HCT116 (cell line): Measurements from ENCODE around the gene DHRS12. TPM values are rescaled to one million over a fixed set of nuclear protein-coding genes. Genes with fewer than 3 reads are reported as not detected.

ENCODE experiments used
- ATAC-seq: fragments of 200-7000 bp; cut with Tn5 transposase; 2 replicates; pipeline ENCODE4 v1.9.1; 2020; ENCODE audit warnings: mild to moderate bottlenecking, moderate library complexity
- BruUV-seq: library from RNA; stranded (reverse); fragments of 400-500 nt; replicated peaks from 2 replicates; lab custom pipeline; 2021; lab: Mats Ljungman, UMichigan
- CTCF ChIA-PET: fragments of 300-600 bp; sonication (Branson Sonifier 250); formaldehyde crosslinking; loops from one replicate; lab custom pipeline; 2021; ENCODE audit warnings: antibody characterized with exemption; lab: Charles Lee
- POLR2A ChIA-PET: fragments of 300-600, 350-600 bp; sonication (Branson Sonifier 250); formaldehyde crosslinking; loops from one replicate; lab custom pipeline; 2021; ENCODE audit warnings: antibody characterized with exemption; lab: Charles Lee
- RAD21 ChIA-PET, 2 experiments: fragments of 300-600 bp; sonication (Branson Sonifier 250); formaldehyde crosslinking; loops; one replicate each; lab custom pipeline; 2023; ENCODE audit warnings: low total read pairs in 2 of 2; ENCODE audit not compliant: uncharacterized antibody in 2 of 2, unreplicated experiment in 2 of 2, low non-redundant PET in 1 of 2; lab: Charles Lee
- DNase-seq: peaks from one replicate; pipeline ENCODE4 v3.0.0-alpha.2; 2010; ENCODE audit warnings: low read depth, low spot score
- H2AFZ ChIP-seq: fragments of 200-600 bp; shearing (Covaris generic), sonication (generic); 2 replicates; pipeline ENCODE4 v1.6.1; 2017; ENCODE audit warnings: low read depth, mixed run types, mixed read lengths, antibody characterized with exemption, low read length; ENCODE audit not compliant: poor library complexity, severe bottlenecking
- H3K27ac ChIP-seq: 2 replicates; pipeline ENCODE4 v1.5.1; 2012; ENCODE audit warnings: low read depth, low read length
- H3K27me3 ChIP-seq: fragments of 200-600 bp; sonication (generic); 2 replicates; pipeline ENCODE4 v1.6.1; 2016; ENCODE audit warnings: mixed run types, low read length, mixed read lengths; ENCODE audit not compliant: insufficient read depth
- H3K36me3 ChIP-seq, 2 experiments: fragments of 200-500 bp in 1 of 2; fragments of 200-600 bp in 1 of 2; sonication (Bioruptor generic) in 1 of 2; sonication (generic) in 1 of 2; 2 replicates each; pipeline versions ENCODE4 v1.5.1 to v1.6.1; 2014 to 2016; ENCODE audit warnings: low read length in 2 of 2, inconsistent platforms in 1 of 2, mixed read lengths in 1 of 2, mixed run types in 1 of 2; ENCODE audit not compliant: insufficient read depth in 2 of 2, control insufficient read depth in 1 of 2
- H3K4me1 ChIP-seq, 2 experiments: fragments of 200-600 bp in 1 of 2; sonication (generic) in 1 of 2; 2 replicates each; pipeline versions ENCODE4 v1.5.1 to v1.6.1; 2012 to 2017; ENCODE audit warnings: low read length in 2 of 2, inconsistent platforms in 1 of 2, mild to moderate bottlenecking in 1 of 2, mixed read lengths in 1 of 2, mixed run types in 1 of 2, moderate library complexity in 1 of 2; ENCODE audit not compliant: insufficient read depth in 2 of 2, control insufficient read depth in 1 of 2
- H3K4me2 ChIP-seq: fragments of 200-600 bp; sonication (generic); 2 replicates; pipeline ENCODE4 v1.6.1; 2017; ENCODE audit warnings: mixed run types, low read length, mixed read lengths
- H3K4me3 ChIP-seq, 2 experiments: fragments of 200-600 bp in 1 of 2; sonication (generic) in 1 of 2; replicated peaks in 1 of 2; 2 replicates each; pipeline ENCODE4 v1.5.1; 2011 to 2016; ENCODE audit warnings: low read length in 2 of 2, control low read depth in 1 of 2, low read depth in 1 of 2, mild to moderate bottlenecking in 1 of 2, mixed read lengths in 1 of 2, mixed run types in 1 of 2
- H3K79me2 ChIP-seq: fragments of 200-600 bp; sonication (generic); 2 replicates; pipeline ENCODE4 v1.6.1; 2017; ENCODE audit warnings: mild to moderate bottlenecking, mixed run types, low read length, moderate library complexity, mixed read lengths; ENCODE audit not compliant: insufficient read depth
- H3K9ac ChIP-seq: fragments of 200-600 bp; sonication (generic); 2 replicates; pipeline ENCODE4 v1.6.1; 2016; ENCODE audit warnings: low read length, mixed read lengths
- H3K9me2 ChIP-seq: fragments of 200-600 bp; sonication (generic), shearing (Covaris generic); 2 replicates; pipeline ENCODE4 v1.6.1; 2017; ENCODE audit warnings: mixed run types, mild to moderate bottlenecking, moderate library complexity; ENCODE audit not compliant: insufficient read depth
- H3K9me3 ChIP-seq, 2 experiments: fragments of 200-500 bp in 1 of 2; fragments of 200-600 bp in 1 of 2; sonication (Bioruptor generic) in 1 of 2; sonication (generic) in 1 of 2; 2 replicates each; pipeline ENCODE4 v1.6.1; 2014 to 2017; ENCODE audit warnings: low read length in 2 of 2, mixed read lengths in 2 of 2, inconsistent platforms in 1 of 2, low read depth in 1 of 2, mild to moderate bottlenecking in 1 of 2, mixed run types in 1 of 2, moderate library complexity in 1 of 2; ENCODE audit not compliant: control insufficient read depth in 1 of 2, insufficient read depth in 1 of 2
- H4K20me1 ChIP-seq: fragments of 200-600 bp; sonication (generic), shearing (Covaris generic); 2 replicates; pipeline ENCODE4 v1.6.1; 2017; ENCODE audit warnings: mixed run types, mild to moderate bottlenecking, moderate library complexity; ENCODE audit not compliant: insufficient read depth
- ATF3 ChIP-seq: IDR thresholded peaks from 2 replicates; pipeline ENCODE4 v1.6.1; 2012
- CEBPB ChIP-seq: IDR thresholded peaks from 2 replicates; pipeline ENCODE4 v1.6.1; 2012; ENCODE audit warnings: low read depth
- CTCF ChIP-seq, 3 experiments: fragments of 200-600 bp in 1 of 3; sonication (generic) in 1 of 3; IDR thresholded peaks in 2 of 3; conservative IDR thresholded peaks in 1 of 3; 2 replicates each; pipeline ENCODE4 v1.5.1; 2012 to 2017; ENCODE audit warnings: low read depth in 2 of 3, low read length in 2 of 3, antibody characterized with exemption in 1 of 3, borderline replicate concordance in 1 of 3, control low read depth in 1 of 3, mild to moderate bottlenecking in 1 of 3, mixed read lengths in 1 of 3, mixed run types in 1 of 3, moderate library complexity in 1 of 3; ENCODE audit not compliant: insufficient read depth in 1 of 3
- EZH2phosphoT487 ChIP-seq: fragments of 200-600 bp; IDR thresholded peaks from 2 replicates; pipeline ENCODE4 v1.6.1; 2018; ENCODE audit warnings: antibody characterized with exemption, borderline replicate concordance
- POLR2A ChIP-seq: IDR thresholded peaks from 2 replicates; pipeline ENCODE4 v1.7.0; 2011; ENCODE audit warnings: borderline replicate concordance; ENCODE audit not compliant: insufficient read depth, insufficient read length; ENCODE audit errors: extremely low read depth
- SIN3A ChIP-seq: IDR thresholded peaks from 2 replicates; pipeline ENCODE4 v1.6.1; 2012; ENCODE audit warnings: low read depth
- SP1 ChIP-seq: IDR thresholded peaks from 2 replicates; pipeline ENCODE4 v1.6.1; 2012; ENCODE audit warnings: low read depth
- YY1 ChIP-seq: IDR thresholded peaks from 2 replicates; pipeline ENCODE4 v1.6.1; 2011; ENCODE audit warnings: low read length, low read depth, moderate library complexity, mild to moderate bottlenecking; ENCODE audit not compliant: insufficient replicate concordance; ENCODE audit errors: extremely low read depth
- intact Hi-C: fragments of 100-400 bp; cut with micrococcal nuclease; formaldehyde crosslinking; loops from 2 replicates; pipeline ENCODE4 v1.10.0; 2022
- total RNA-seq: library from RNA; stranded (reverse); gene quantifications from one replicate; pipeline ENCODE4 v1.2.1, GENCODE V29; 2021; ENCODE audit not compliant: unreplicated experiment

Gene DHRS12
- total RNA-seq, 1 experiment from 2014 or later: 3.9 TPM

GRCh38 chr13:51834581-51835171, 30.7 kb upstream of the DHRS12 start (continued):
- TF ChIP-seq CTCF (IDR thresholded peaks at IDR 0.05 in 2 of 3, conservative IDR thresholded peaks at IDR 0.05 in 1 of 3; ENCODE audit: borderline replicate concordance in 1 of 3, insufficient read depth in 1 of 3, low read depth in 2 of 3, low read length in 2 of 3) (no peak), EZH2phosphoT487 (no peak)

GRCh38 chr13:51833980-51834379, 30.0 kb upstream of the DHRS12 start:
- H3K79me2 ChIP-seq: no peaks in the 10 kb centered on the region
- DNase-seq (no peak), ATAC-seq (no peak)
- H3K4me3 ChIP-seq: no peak overlapping the region
- no TSS peak for BruUV-seq
- H3K9ac ChIP-seq: no peak overlapping the region
- intact Hi-C loops: no loop called here
- no peaks in the 10 kb centered on the region for H3K9me2 ChIP-seq
- H3K27me3 ChIP-seq: peaks cover 4% of the 10 kb centered on the region; the same call in 1 of the 2 replicates
- RAD21 ChIA-PET: no interaction called here
- POLR2A ChIA-PET: no interaction called here
- no peak overlapping the region for H3K4me2 ChIP-seq
- no peaks in the 10 kb centered on the region for H3K9me3 ChIP-seq
- CTCF ChIA-PET: interaction anchor here (1.2 to 2.9 kb wide), 2 partner anchors 11 to 18 kb away, joined by 3 to 10 read pairs; partner anchors contain the start of gene TMEM272
- no peaks in the 10 kb centered on the region; a peak in 1 of 4 replicates for H3K4me1 ChIP-seq
- H3K27ac ChIP-seq: no peak overlapping the region
- TF ChIP-seq ATF3 (no peak), YY1 (no peak), POLR2A (no peak), CEBPB (no peak), SIN3A (no peak), SP1 (no peak), EZH2phosphoT487 (no peak)
- no peak overlapping the region for H2AFZ ChIP-seq
- no peaks in the 10 kb centered on the region for H3K36me3 ChIP-seq
- H4K20me1 ChIP-seq: no peaks in the 10 kb centered on the region
